ENCODE data around the gene OMG. TPM values are rescaled to one million over a fixed set of nuclear protein-coding genes. Genes with fewer than 3 reads are reported as not detected.
"Not testable (repeated sequence)": the region's sequence is repeated elsewhere in the genome, so short reads cannot be mapped to it uniquely, and the experiment has no call there.

The OMG gene
- total RNA-seq, 2 experiments from 2014 or later: 0.11 to 0.18 TPM

GRCh38 chr17:31269578-31269983 lies 27.5 kb downstream of the OMG start:
- Mint-ChIP-seq H3K4me3 (no peak overlapping the region), H3K36me3 (ENCODE audit: low read depth) (peaks cover 8% of the 10 kb centered on the region), H3K4me1 (ENCODE audit: low read depth) (peaks cover 1% of the 10 kb centered on the region), H3K9me3 (no peaks in the 10 kb centered on the region), H3K27ac (no peak overlapping the region), H3K27me3 (no peaks in the 10 kb centered on the region)
- ChIA-PET POLR2A (no interaction called here), CTCF (interaction anchor here (1.4 kb wide), 1 partner anchor 103 kb away, joined by 3 read pairs; no protein-coding TSS in a partner anchor)
- DNase-seq (no peak), ATAC-seq (no peak)
- intact Hi-C loops (cut with micrococcal nuclease): no loop called here
- no peak for TF ChIP-seq CTCF (IDR thresholded peaks at IDR 0.05)

- Mint-ChIP-seq H3K27ac (no peak overlapping the region), H3K27me3 (no peaks in the 10 kb centered on the region), H3K36me3 (ENCODE audit: low read depth) (peaks cover 8% of the 10 kb centered on the region), H3K9me3 (no peaks in the 10 kb centered on the region), H3K4me1 (ENCODE audit: low read depth) (no peaks in the 10 kb centered on the region), H3K4me3 (no peak overlapping the region)
- DNase-seq (no peak), ATAC-seq (no peak)
- POLR2A ChIA-PET: interaction anchor here (0.6 kb wide), 1 partner anchor 226 kb away, joined by 3 read pairs; no protein-coding TSS in a partner anchor
- CTCF ChIA-PET: interaction anchor here (1.4 kb wide), 1 partner anchor 104 kb away, joined by 3 read pairs; no protein-coding TSS in a partner anchor
- intact Hi-C loops (cut with micrococcal nuclease): no loop called here
- no peak for TF ChIP-seq CTCF (IDR thresholded peaks at IDR 0.05)
Observed at GRCh38 chr17:31269036-31269577, 27.9 kb downstream of the OMG start.

- Mint-ChIP-seq H3K4me1 (ENCODE audit: low read depth) (no peaks in the 10 kb centered on the region), H3K27me3 (no peaks in the 10 kb centered on the region), H3K36me3 (ENCODE audit: low read depth) (peaks cover 10% of the 10 kb centered on the region), H3K4me3 (no peak overlapping the region), H3K27ac (no peak overlapping the region), H3K9me3 (no peaks in the 10 kb centered on the region)
- no peak for ATAC-seq
- DNase-seq: no peak
- TF ChIP-seq CTCF (IDR thresholded peaks at IDR 0.05): no peak
- ChIA-PET CTCF (interaction anchor here (0.7 to 3.6 kb wide), 12 partner anchors 9 to 407 kb away, joined by 3 to 14 read pairs (median 4); no protein-coding TSS in a partner anchor), POLR2A (interaction anchor here (0.6 kb wide), 1 partner anchor 181 kb away, joined by 4 read pairs; no protein-coding TSS in a partner anchor)
- intact Hi-C loops (cut with micrococcal nuclease): no loop called here
Observed at GRCh38 chr17:31266042-31266441, 31.0 kb downstream of the OMG start.

- DNase-seq; H3K27me3 Mint-ChIP-seq; H3K4me1 Mint-ChIP-seq (ENCODE audit: low read depth); intact Hi-C loops (cut with micrococcal nuclease); ATAC-seq; H3K9me3 Mint-ChIP-seq; POLR2A ChIA-PET; H3K27ac Mint-ChIP-seq; CTCF ChIA-PET; H3K36me3 Mint-ChIP-seq (ENCODE audit: low read depth); H3K4me3 Mint-ChIP-seq: not testable (repeated sequence)
Observed at GRCh38 chr17:31262923-31263322, 34.1 kb downstream of the OMG start.

- ChIA-PET CTCF (no interaction called here), POLR2A (no interaction called here)
- no peak for ATAC-seq
- Mint-ChIP-seq H3K27me3 (no peaks in the 10 kb centered on the region), H3K9me3 (no peaks in the 10 kb centered on the region), H3K4me3 (no peak overlapping the region), H3K36me3 (ENCODE audit: low read depth) (peaks cover 9% of the 10 kb centered on the region), H3K4me1 (ENCODE audit: low read depth) (no peaks in the 10 kb centered on the region), H3K27ac (no peak overlapping the region)
- no peak for TF ChIP-seq CTCF (IDR thresholded peaks at IDR 0.05)
- intact Hi-C loops (cut with micrococcal nuclease): no loop called here
- no peak for DNase-seq
Observed at GRCh38 chr17:31261601-31262000, 35.4 kb downstream of the OMG start.
